ENCODE results near the gene MKNK1.

DNA sequence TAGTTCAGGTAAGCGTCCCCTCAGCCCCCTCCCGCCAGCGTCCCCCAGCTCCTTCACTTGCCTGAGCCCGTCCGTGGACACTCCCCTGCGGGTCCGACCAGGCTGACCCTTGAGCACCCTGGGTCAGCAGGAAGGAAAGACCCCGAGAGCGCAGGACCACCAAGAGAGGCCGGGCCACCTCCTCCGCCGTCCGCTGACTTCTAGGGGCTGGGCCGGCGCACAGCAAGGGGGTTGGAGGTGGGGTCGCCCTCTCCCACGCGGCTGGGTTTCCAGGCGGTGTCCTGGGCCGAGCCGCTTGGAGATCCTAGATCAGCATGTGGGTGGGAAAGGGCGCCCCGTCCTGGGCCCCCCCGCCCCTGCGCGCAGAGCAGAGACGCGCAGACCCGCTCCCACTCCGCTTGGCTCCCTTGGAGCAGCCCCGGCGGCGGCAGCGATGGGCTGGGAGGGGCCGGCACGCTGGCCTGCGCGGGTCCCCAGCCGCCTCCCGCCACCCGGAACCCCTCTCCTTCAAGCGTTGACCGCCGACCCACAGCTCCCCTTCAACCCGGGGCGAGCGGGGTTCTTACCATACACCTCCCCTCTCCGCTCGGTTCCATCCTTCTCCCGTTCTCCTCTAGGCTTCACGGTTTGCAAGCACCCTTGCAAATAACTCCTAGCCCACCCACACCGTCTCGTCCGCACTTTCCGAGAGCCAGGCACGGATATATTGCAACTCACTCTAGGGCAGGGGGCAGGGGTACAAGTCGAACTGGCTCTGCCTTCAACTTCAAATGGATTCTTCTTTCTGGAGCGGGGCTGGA is 60.1 kb downstream of the MKNK1 start:
- TF ChIP-seq EZH2 (IDR thresholded peaks at IDR 0.05; ENCODE audit: insufficient read depth, poor library complexity, severe bottlenecking) = no peak
- TF ChIP-seq EZH2phosphoT487 (IDR thresholded peaks at IDR 0.05; ENCODE audit: insufficient read depth, low read depth) = no peak
